Mammary epithelial cell (primary cell): ENCODE data around the gene PIWIL4.

Experiments
- EZH2 ChIP-seq: IDR thresholded peaks from 2 replicates; pipeline ENCODE4 v1.6.1; 2012; ENCODE audit warnings: low read length, inconsistent platforms, borderline replicate concordance
- TF ChIP-seq, protein P1 (sequence below), 2 donors: IDR thresholded peaks in 1 of 2; conservative IDR thresholded peaks in 1 of 2; 2 replicates each; pipeline ENCODE4 v1.5.1; 2011 to 2012; ENCODE audit warnings: inconsistent platforms in 2 of 2, low read length in 2 of 2, mild to moderate bottlenecking in 2 of 2, control low read depth in 1 of 2, low read depth in 1 of 2; ENCODE audit not compliant: insufficient read depth in 1 of 2; ENCODE audit errors: extremely low read depth in 1 of 2

GRCh38 chr11:94586546-94586945 lies 19.4 kb downstream of the PIWIL4 start:
- TF ChIP-seq, protein P1, sequence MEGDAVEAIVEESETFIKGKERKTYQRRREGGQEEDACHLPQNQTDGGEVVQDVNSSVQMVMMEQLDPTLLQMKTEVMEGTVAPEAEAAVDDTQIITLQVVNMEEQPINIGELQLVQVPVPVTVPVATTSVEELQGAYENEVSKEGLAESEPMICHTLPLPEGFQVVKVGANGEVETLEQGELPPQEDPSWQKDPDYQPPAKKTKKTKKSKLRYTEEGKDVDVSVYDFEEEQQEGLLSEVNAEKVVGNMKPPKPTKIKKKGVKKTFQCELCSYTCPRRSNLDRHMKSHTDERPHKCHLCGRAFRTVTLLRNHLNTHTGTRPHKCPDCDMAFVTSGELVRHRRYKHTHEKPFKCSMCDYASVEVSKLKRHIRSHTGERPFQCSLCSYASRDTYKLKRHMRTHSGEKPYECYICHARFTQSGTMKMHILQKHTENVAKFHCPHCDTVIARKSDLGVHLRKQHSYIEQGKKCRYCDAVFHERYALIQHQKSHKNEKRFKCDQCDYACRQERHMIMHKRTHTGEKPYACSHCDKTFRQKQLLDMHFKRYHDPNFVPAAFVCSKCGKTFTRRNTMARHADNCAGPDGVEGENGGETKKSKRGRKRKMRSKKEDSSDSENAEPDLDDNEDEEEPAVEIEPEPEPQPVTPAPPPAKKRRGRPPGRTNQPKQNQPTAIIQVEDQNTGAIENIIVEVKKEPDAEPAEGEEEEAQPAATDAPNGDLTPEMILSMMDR (conservative IDR thresholded peaks at IDR 0.05 in 1 of 2, IDR thresholded peaks at IDR 0.05 in 1 of 2; ENCODE audit: extremely low read depth in 1 of 2, insufficient read depth in 1 of 2, low read depth in 1 of 2, low read length in 2 of 2), result no peak
- no peak for TF ChIP-seq EZH2
